Neuron (in vitro differentiated cells): ENCODE results near the gene C1orf122.
"Not testable (repeated sequence)": the region's sequence is repeated elsewhere in the genome, so short reads cannot be mapped to it uniquely, and the experiment has no call there.

Experiments
- H2AFZ ChIP-seq: one replicate; pipeline ENCODE4 v1.6.1; 2013; ENCODE audit warnings: low read depth, mild to moderate bottlenecking, inconsistent platforms, low read length, moderate library complexity
- H3K27me3 ChIP-seq: one replicate; pipeline ENCODE4 v1.6.1; 2013; ENCODE audit warnings: low read length; ENCODE audit not compliant: insufficient read depth
- H3K36me3 ChIP-seq: one replicate; pipeline ENCODE4 v1.6.1; 2013; ENCODE audit warnings: low read length; ENCODE audit not compliant: insufficient read depth
- H3K4me1 ChIP-seq: one replicate; pipeline ENCODE4 v1.6.1; 2013; ENCODE audit warnings: low read length; ENCODE audit not compliant: insufficient read depth
- H3K4me3 ChIP-seq: 2 replicates; pipeline ENCODE4 v1.5.1; 2013; ENCODE audit warnings: mild to moderate bottlenecking, low read length, moderate library complexity
- H3K9me3 ChIP-seq: one replicate; pipeline ENCODE4 v1.6.1; 2013; ENCODE audit warnings: low read length

The C1orf122 gene

DNA sequence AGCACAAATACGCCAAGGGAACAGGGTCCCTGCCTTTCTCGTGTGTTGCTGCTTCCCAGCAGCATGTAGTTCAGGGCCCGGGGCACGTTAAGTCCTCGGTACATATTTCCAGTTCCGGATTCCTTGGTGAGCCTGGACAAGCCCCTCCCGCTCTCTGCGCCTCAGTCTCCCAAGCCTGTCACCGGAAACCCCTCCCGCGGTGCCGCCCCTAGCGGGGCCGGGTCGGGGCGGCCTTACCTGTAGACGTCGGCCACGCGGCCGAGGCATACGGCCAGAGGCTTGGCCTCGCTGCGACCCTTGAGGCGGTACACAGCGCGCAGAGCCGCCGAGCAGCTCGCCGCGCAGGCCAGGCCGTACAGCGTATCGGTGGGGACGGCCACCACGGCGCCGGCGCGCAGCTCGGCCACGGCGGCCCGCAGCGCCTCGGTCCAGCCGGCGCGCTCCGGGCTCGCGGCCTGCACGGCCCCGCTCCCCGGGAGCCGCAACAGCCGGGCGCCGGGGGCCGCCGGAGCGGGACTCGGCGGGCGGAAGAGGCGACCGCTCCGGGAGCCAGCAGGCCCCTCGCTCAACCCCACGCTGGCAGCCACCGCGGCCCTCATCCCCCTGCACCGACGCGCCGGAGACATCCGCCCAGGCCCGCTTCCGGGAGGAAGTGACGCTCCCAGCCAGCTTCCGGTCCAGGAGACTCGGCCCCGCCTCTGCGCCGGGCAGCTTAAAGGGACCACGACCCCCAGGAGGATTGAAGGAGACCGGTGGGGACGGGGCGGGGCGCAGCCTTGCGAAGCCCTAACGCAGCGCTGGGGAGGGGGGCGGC, at the start of gene C1orf122, which contains the start of gene YRDC:
Gene C1orf122 (plus strand): TSS at position 236 of the 814 bp plus-strand sequence. CDS start 615 bp downstream, outside the sequence.
Gene YRDC (minus strand): TSS at position 654 of the 814 bp plus-strand sequence. CDS start 28 bp downstream, at position 626.
- no peaks in the 10 kb centered on the region for H3K9me3 ChIP-seq
- no peaks in the 10 kb centered on the region for H3K27me3 ChIP-seq
- peaks cover 27% of the 10 kb centered on the region for H3K4me1 ChIP-seq
- H2AFZ ChIP-seq, result peak within 1 kb of the TSS; percentile 57
- peak within 1 kb of the TSS; percentile 98 for H3K4me3 ChIP-seq
- H3K36me3 ChIP-seq, result peaks cover 42% of the 10 kb centered on the region

DNA sequence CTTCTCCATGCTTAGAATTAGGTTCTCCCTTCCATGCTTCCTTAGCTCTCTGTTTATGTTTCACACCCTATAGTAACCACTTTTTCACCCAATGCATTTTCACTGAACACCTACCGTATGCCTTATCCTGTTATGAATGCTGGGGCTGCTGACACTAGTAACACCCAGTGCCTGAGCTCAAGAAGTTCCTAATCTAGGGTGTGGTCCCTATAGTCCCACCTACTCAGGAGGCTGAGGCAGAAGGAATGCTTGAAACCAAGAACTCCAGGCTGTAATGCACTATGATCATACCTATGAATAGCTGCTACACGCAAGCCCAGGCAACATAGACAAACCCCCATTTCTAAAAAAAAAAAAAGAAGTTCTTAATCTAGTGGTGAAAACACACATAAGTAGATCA, 48.1 kb upstream of the C1orf122 start:
- no peak overlapping the region for H3K4me3 ChIP-seq
- H3K9me3 ChIP-seq, result no peaks in the 10 kb centered on the region
- H3K27me3 ChIP-seq, result peaks cover 80% of the 10 kb centered on the region
- H3K36me3 ChIP-seq, result no peaks in the 10 kb centered on the region
- H2AFZ ChIP-seq, result no peak overlapping the region
- H3K4me1 ChIP-seq, result no peaks in the 10 kb centered on the region

DNA sequence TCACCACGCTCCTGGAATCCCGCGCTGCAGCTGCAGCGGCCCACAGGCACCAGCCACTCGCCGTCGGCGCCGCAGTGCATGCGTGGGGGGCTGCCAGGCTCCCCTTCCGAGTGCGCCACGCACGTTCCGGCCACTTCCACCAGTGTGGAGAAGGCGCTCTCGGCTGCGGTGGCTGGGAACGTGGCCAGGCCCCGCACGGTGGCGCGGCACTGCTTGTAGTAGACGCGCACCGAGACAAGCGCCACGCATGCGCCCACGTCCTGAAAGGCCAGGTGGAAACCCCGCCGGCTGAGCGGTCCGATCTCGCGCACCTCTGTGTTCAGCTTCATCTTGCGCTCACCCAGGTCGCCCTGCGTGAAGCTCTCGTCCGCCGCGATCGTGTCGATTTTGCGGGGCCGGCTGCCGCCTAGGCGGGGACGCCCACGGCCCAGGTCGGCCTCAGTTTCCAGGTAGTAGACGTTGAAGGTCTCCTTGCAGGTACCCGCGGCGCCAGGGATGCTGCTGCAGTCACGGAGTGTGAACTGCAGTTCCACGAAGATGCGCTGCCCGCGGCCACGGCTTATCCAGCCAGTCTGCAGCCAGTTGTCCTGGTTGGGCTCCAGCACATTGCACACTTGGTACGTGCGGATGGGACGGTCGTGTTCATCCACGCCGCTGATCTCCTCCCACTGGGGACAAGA, 46.0 kb upstream of the C1orf122 start:
- H3K4me3 ChIP-seq, result no peak overlapping the region
- peaks cover 14% of the 10 kb centered on the region for H3K4me1 ChIP-seq
- no peak overlapping the region for H2AFZ ChIP-seq
- peaks cover 81% of the 10 kb centered on the region for H3K27me3 ChIP-seq
- H3K36me3 ChIP-seq, result no peaks in the 10 kb centered on the region
- H3K9me3 ChIP-seq, result no peaks in the 10 kb centered on the region

DNA sequence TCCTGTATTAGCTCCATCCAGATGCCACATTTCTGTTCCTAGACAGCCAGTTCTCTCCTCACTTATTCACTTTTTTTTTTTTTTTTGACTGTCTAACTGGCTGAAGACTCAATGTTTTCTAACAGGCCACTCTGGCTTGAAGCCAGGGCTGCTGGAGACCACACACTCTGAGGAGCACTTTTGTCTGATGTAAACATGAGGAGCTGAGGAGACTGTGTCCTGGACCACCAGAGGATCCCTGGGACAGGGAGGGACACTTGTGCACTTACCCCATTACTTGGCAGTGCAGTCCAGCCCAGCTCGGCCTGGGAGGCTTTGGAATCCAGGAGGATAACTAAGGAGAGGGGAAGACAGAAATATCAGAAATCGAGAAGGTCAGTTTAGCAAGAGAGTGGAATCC, 45.1 kb upstream of the C1orf122 start:
- H3K4me3 ChIP-seq, result no peak overlapping the region
- H3K36me3 ChIP-seq, result no peaks in the 10 kb centered on the region
- H3K9me3 ChIP-seq, result no peaks in the 10 kb centered on the region
- peaks cover 19% of the 10 kb centered on the region for H3K4me1 ChIP-seq
- peaks cover 83% of the 10 kb centered on the region for H3K27me3 ChIP-seq
- no peak overlapping the region for H2AFZ ChIP-seq

DNA sequence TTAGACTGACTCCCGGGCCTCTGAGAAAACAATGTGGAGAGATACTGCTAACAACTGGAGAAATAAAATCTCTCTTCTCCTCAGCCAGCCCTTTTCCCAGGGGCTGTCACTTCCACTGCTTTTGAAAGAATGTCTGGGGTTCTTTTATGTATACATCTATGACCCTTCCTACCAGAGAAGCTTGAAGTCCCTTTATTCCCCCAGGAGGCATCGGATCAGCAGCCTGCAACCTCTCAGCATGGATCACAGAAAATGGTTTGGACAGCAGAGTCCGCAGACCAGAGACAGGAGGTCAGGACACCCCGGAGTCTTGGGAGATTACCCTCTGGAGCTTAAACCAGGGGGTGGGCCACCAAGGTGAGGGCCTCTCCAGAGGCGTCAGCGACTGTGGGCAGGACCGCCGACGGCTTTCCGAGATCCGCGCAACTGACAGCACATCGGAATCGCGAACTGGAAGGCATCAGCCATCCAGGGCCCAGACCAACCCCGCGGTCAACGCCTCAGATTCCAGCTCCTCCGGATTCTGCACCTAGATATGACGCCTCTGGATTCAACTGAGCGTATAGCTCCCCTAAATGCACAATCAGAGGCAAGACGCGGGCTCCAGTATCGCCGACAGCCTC, 43.7 kb upstream of the C1orf122 start:
- no peaks in the 10 kb centered on the region for H3K36me3 ChIP-seq
- no peaks in the 10 kb centered on the region for H3K9me3 ChIP-seq
- peaks cover 19% of the 10 kb centered on the region for H3K4me1 ChIP-seq
- peaks cover 72% of the 10 kb centered on the region for H3K27me3 ChIP-seq
- H2AFZ ChIP-seq, result no peak overlapping the region
- no peak overlapping the region for H3K4me3 ChIP-seq

DNA sequence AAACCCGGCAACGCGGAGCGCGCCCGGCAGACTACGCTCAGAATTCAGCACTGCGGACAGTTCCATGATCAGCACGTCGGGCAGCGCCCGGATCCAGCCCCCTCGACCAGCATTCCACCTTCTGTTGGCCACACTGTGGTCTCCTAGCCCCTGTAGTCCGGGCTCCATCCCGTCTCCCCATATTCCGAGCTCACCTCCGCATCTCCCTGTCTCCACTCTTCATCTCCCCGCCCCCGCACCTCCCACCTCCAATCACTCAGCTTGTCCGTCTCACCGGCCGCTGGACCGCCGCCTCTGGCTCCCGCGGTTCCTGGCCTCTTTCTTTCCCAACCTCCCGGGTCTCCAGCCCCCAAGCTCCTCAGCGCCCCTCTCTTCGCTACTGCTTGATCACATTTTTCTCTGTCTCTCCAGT, 43.2 kb upstream of the C1orf122 start:
- Histone ChIP-seq H3K9me3 (no peaks in the 10 kb centered on the region), H3K4me1 (peaks cover 19% of the 10 kb centered on the region), H3K27me3 (peaks cover 75% of the 10 kb centered on the region), H2AFZ (peak overlapping the region; percentile 37), H3K36me3 (no peaks in the 10 kb centered on the region), H3K4me3 (peak overlapping the region; percentile 42)

DNA sequence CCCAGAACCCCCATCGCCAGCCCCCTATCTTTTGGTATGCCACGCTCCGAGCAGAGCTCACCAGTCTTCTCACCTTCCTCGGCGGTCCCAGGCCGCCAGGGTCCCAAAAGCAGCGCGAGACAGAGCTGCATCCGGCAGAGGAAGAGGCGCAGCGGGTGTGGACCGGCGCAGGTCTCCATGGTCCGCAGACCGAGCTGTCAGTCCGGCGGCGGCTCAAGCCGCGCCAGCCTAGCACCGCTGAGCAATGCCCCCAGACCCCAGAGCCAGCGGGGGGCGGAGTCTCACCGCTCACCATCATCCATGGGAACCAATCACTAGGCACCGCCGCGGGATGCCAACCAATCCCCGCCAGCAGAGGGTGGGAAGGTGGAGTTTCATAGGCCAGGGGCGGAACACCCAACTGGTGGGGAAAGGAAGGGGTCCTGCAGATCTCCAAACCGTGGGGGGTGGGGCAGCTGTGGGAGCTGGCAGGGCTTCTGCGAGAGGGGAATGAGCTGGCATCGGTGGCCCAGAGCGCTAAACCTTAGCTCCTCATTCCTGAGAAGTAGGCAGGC, 42.6 kb upstream of the C1orf122 start, which contains the start of gene EPHA10:
Gene EPHA10 (minus strand): TSS at position 233 of the 554 bp plus-strand sequence. CDS start 54 bp downstream, at position 179.
- H3K4me3 ChIP-seq, result peak within 1 kb of the TSS; percentile 42

DNA sequence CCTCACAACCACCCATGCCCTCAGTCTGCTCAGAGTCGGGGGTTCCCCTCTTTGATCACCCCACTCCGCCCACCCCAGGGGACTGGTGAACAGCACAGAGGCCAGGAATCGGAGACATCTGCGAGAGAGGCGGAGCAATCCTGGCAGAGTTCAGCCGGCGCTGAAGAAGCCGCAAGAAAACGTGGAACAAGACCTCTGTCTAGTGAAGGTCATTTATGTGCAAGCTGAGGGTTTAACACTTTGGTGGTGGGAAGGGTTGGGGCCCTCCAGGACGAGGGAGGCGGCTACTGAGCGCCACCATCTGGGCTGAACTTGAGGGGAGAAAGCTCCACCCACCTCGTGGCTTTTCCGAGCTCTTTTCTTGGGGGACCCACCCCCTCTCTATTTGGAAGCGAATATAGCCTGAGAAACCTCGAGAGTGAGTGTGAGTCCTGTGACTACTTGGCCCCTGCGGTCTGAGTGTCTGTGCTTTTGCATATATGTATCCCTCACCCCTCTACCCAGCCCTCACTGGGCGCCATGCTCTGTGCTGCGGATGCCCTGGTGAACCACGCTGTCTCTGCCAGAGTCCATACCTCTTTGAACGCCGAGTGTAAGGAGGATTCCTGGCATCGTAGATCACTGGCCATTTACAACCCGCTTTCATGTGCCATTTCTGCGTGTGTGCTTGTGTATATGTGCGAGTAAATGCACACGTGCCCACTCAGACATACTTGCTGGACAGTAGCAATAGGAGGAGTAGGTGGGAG, 41.5 kb upstream of the C1orf122 start:
- peak overlapping the region; percentile 42 for H3K4me3 ChIP-seq
- no peaks in the 10 kb centered on the region for H3K9me3 ChIP-seq
- no peaks in the 10 kb centered on the region for H3K36me3 ChIP-seq

More for the DNA sequence above, 42.6 kb upstream of the C1orf122 start, which contains the start of gene EPHA10:
- Histone ChIP-seq H2AFZ (peak within 1 kb of the TSS; percentile 47), H3K36me3 (no peaks in the 10 kb centered on the region), H3K27me3 (peaks cover 75% of the 10 kb centered on the region), H3K4me1 (peaks cover 19% of the 10 kb centered on the region), H3K9me3 (no peaks in the 10 kb centered on the region)

DNA sequence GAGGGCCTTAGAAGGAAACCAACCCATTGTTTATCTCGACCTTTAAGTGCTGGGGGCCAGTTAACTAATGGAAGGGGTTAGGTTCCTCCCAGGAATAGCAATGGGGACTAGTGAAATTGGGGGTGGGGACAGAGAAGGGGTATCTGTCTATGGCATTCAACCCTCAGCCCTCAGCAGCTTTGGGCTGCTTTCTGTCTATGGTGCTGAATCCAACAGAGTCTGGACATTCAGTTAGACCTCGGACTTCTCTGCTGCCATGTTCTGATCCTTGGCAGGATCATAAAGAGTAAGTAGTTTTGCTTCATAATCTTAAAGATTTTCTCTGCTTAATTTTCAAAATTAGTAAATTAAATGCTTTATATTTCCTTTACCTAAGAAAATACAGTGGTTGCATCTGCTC, 40.1 kb upstream of the C1orf122 start:
- H3K4me1 ChIP-seq, result peaks cover 19% of the 10 kb centered on the region
- no peak overlapping the region for H3K4me3 ChIP-seq
- peaks cover 56% of the 10 kb centered on the region for H3K27me3 ChIP-seq
- H3K36me3 ChIP-seq, result no peaks in the 10 kb centered on the region
- H3K9me3 ChIP-seq, result no peaks in the 10 kb centered on the region
- H2AFZ ChIP-seq, result no peak overlapping the region

More for the DNA sequence above, 41.5 kb upstream of the C1orf122 start:
- Histone ChIP-seq H3K27me3 (peaks cover 69% of the 10 kb centered on the region), H2AFZ (peak overlapping the region; percentile 47), H3K4me1 (peaks cover 19% of the 10 kb centered on the region)

DNA sequence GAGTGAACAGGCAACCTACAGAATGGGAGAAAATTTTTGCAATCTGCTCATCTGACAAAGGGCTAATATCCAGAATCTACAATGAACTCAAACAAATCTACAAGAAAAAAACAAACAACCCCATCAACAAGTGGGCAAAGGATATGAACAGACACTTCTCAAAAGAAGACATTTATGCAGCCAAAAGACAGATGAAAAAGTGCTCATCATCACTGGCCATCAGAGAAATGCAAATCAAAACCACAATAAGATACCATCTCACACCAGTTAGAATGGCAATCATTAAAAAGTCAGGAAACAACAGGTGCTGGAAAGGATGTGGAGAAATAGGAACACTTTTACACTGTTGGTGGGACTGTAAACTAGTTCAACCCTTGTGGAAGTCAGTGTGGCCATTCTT, 36.1 kb upstream of the C1orf122 start:
- H3K4me3 ChIP-seq, H3K9me3 ChIP-seq, H2AFZ ChIP-seq, H3K4me1 ChIP-seq, H3K36me3 ChIP-seq: not testable (repeated sequence)
- H3K27me3 ChIP-seq, result peaks cover 20% of the 10 kb centered on the region

DNA sequence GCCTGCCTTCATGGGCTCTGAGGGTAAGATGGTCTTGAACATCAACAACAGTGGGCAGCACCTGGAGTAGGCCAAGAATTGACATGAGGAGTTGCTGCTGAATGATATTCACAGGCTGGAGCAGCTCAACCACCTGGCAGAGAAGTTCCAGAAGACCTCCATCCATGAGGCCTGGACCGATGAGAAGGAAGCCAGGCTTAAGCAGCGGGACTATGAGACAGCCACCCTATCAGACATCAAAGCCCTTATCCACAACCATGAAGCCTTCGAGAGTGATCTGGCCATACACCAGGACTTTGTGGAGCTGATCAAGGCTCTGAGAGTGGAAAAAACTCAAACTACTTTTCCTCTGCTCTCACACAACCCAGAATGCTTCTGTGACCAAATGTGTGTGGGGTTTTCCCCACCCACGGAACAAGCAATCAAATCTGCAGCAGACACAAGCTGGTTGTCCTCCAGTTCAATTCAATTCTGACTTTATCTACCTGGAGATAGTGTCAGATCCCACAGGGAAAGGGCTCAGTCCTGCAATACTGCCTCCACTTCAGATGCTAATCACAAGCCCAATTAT, 30.6 kb upstream of the C1orf122 start:
- no peaks in the 10 kb centered on the region for H3K9me3 ChIP-seq

DNA sequence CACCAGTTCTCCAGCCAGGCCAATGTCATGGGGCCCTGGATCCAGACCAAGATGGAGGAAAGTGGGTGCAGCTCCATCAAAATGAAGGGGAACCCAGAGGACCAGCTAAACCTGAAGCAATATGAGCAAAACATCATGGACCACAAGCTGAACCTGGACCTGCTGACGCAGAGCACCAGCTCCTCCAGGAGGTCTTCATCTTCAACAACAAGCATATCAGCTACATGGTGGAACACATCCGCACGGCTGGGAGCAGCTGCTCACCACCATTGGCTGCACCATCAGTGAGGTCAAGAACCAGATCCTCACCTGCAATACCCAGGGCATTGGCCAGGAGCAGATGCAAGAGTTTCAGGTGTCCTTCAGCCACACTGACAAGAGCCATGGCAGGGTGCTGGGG, 28.9 kb upstream of the C1orf122 start:
- Histone ChIP-seq H3K27me3 (no peaks in the 10 kb centered on the region), H2AFZ (no peak overlapping the region), H3K4me1 (no peaks in the 10 kb centered on the region), H3K9me3 (no peaks in the 10 kb centered on the region), H3K36me3 (no peaks in the 10 kb centered on the region), H3K4me3 (no peak overlapping the region)

More for the DNA sequence above, 30.6 kb upstream of the C1orf122 start:
- Histone ChIP-seq H2AFZ (no peak overlapping the region), H3K4me1 (no peaks in the 10 kb centered on the region), H3K36me3 (no peaks in the 10 kb centered on the region), H3K27me3 (no peaks in the 10 kb centered on the region), H3K4me3 (no peak overlapping the region)
